HepG2 (cell line): ENCODE data around the gene C20orf144. TPM values are rescaled to one million over a fixed set of nuclear protein-coding genes. Genes with fewer than 3 reads are reported as not detected.

ENCODE experiments used
- AKAP8 ChIP-seq: sonication (generic); formaldehyde crosslinking; IDR thresholded peaks from 2 replicates; pipeline ENCODE4 v1.5.1; 2020; ENCODE audit warnings: mild to moderate bottlenecking, missing genetic modification reagents
- ASH2L ChIP-seq: fragments of 300-600, 200-600 bp; sonication (generic); IDR thresholded peaks from 2 replicates; pipeline ENCODE4 v1.7.0; 2017; ENCODE audit warnings: low read depth, mild to moderate bottlenecking, moderate library complexity, mixed read lengths, low read length; ENCODE audit not compliant: insufficient read length
- BORCS8-MEF2B ChIP-seq: sonication (generic); formaldehyde crosslinking; IDR thresholded peaks from 2 replicates; pipeline ENCODE4 v1.8.0; 2022; ENCODE audit warnings: mild to moderate bottlenecking, missing genetic modification reagents
- DR1 ChIP-seq: sonication (generic); formaldehyde crosslinking; IDR thresholded peaks from 2 replicates; pipeline ENCODE4 v1.8.0; 2021; ENCODE audit warnings: mild to moderate bottlenecking, missing genetic modification reagents, inconsistent platforms
- HDAC6 ChIP-seq: fragments of 200-600 bp; sonication (generic); IDR thresholded peaks from 2 replicates; pipeline ENCODE4 v1.7.0; 2017; ENCODE audit warnings: mild to moderate bottlenecking, antibody characterized with exemption, low read length, low read depth
- RFXAP ChIP-seq: sonication (generic); formaldehyde crosslinking; IDR thresholded peaks from 2 replicates; pipeline ENCODE4 v1.4.0; 2020; ENCODE audit warnings: missing genetic modification reagents, borderline replicate concordance
- TGIF2 ChIP-seq: IDR thresholded peaks from 2 replicates; pipeline ENCODE4 v1.6.1; 2016; ENCODE audit warnings: control low read depth, missing compliant biosample characterization
- ZBTB8A ChIP-seq: sonication (generic); formaldehyde crosslinking; IDR thresholded peaks from 2 replicates; pipeline ENCODE4 v1.4.0; 2020; ENCODE audit warnings: mild to moderate bottlenecking, low read depth, missing genetic modification reagents, borderline replicate concordance
- polyA plus RNA-seq, 8 experiments: library from polyadenylated mRNA; depleted of rRNA in 3 of 8; stranded (reverse) in 7 of 8; unstranded in 1 of 8; fragments of >200 nt; fragmentation: Illumina TruSeq in 4 of 8; extraction: Trizol in 4 of 8; gene quantifications; 2 replicates each; pipeline versions ENCODE4 v1.2.1 to v1.2.3, GENCODE V29; 2011 to 2016; ENCODE audit warnings: low read depth in 4 of 8, missing spikeins in 1 of 8, mixed read lengths in 1 of 8; ENCODE audit not compliant: insufficient read depth in 1 of 8
- total RNA-seq, 5 experiments: library from RNA; depleted of rRNA; stranded (reverse); fragments of >200 nt; fragmentation: Illumina TruSeq; extraction: Trizol; gene quantifications; 2 replicates each; pipeline ENCODE4 v1.2.3, GENCODE V29; 2016; ENCODE audit warnings: low read depth in 1 of 5
- TF ChIP-seq, protein P1 (sequence below): IDR thresholded peaks from 2 replicates; pipeline ENCODE4 v1.6.1; 2012; ENCODE audit warnings: low read length, improper control_type of control experiment
- TF ChIP-seq, protein P2 (sequence below): sonication (generic); formaldehyde crosslinking; IDR thresholded peaks from 2 replicates; pipeline ENCODE4 v1.4.0; 2020; ENCODE audit warnings: low read depth, missing genetic modification reagents
- TF ChIP-seq, protein P3 (sequence below): sonication (generic); formaldehyde crosslinking; IDR thresholded peaks from 2 replicates; pipeline ENCODE4 v1.5.1; 2020; ENCODE audit warnings: missing genetic modification reagents, mild to moderate bottlenecking, borderline replicate concordance
- TF ChIP-seq, protein P4 (sequence below): sonication (generic); formaldehyde crosslinking; IDR thresholded peaks from 2 replicates; pipeline ENCODE4 v1.9.0; 2021; ENCODE audit warnings: missing genetic modification reagents, mild to moderate bottlenecking, borderline replicate concordance
- TF ChIP-seq, protein P5 (sequence below): IDR thresholded peaks from 2 replicates; pipeline ENCODE4 v1.6.1; 2016; ENCODE audit warnings: low read depth, control low read depth

Gene C20orf144
- total and polyA plus RNA-seq, 2 of the 13 experiments (the other 11 are each of a cell fraction or from before 2014, with no cell fraction given) = 0.09 to 0.16 TPM

DNA sequence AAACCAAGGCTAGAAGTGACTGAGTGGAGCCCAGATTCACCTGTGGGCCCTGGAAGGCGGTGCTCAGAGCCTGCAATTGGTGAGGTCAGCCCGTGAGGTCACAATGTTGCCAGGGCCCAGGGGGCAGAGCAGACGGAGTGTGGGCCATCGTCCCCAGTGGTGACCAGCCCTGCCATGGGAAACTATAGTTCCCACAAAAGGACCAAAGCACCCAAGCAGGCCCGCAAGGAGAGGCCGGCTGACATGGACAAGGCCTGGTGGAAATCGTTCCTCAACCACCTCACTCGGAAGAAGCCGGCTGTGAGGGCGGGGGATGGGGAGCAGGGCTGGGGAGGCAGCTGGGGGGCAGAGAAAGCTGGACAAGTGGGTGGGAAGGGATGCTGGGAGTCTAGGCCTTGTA is at the start of gene C20orf144 (continued):
- TF ChIP-seq, protein P1, sequence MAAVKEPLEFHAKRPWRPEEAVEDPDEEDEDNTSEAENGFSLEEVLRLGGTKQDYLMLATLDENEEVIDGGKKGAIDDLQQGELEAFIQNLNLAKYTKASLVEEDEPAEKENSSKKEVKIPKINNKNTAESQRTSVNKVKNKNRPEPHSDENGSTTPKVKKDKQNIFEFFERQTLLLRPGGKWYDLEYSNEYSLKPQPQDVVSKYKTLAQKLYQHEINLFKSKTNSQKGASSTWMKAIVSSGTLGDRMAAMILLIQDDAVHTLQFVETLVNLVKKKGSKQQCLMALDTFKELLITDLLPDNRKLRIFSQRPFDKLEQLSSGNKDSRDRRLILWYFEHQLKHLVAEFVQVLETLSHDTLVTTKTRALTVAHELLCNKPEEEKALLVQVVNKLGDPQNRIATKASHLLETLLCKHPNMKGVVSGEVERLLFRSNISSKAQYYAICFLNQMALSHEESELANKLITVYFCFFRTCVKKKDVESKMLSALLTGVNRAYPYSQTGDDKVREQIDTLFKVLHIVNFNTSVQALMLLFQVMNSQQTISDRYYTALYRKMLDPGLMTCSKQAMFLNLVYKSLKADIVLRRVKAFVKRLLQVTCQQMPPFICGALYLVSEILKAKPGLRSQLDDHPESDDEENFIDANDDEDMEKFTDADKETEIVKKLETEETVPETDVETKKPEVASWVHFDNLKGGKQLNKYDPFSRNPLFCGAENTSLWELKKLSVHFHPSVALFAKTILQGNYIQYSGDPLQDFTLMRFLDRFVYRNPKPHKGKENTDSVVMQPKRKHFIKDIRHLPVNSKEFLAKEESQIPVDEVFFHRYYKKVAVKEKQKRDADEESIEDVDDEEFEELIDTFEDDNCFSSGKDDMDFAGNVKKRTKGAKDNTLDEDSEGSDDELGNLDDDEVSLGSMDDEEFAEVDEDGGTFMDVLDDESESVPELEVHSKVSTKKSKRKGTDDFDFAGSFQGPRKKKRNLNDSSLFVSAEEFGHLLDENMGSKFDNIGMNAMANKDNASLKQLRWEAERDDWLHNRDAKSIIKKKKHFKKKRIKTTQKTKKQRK = no peak
- no peak for TF ChIP-seq DR1
- TF ChIP-seq ASH2L = no peak
- TF ChIP-seq BORCS8-MEF2B = no peak
- TF ChIP-seq, protein P2, sequence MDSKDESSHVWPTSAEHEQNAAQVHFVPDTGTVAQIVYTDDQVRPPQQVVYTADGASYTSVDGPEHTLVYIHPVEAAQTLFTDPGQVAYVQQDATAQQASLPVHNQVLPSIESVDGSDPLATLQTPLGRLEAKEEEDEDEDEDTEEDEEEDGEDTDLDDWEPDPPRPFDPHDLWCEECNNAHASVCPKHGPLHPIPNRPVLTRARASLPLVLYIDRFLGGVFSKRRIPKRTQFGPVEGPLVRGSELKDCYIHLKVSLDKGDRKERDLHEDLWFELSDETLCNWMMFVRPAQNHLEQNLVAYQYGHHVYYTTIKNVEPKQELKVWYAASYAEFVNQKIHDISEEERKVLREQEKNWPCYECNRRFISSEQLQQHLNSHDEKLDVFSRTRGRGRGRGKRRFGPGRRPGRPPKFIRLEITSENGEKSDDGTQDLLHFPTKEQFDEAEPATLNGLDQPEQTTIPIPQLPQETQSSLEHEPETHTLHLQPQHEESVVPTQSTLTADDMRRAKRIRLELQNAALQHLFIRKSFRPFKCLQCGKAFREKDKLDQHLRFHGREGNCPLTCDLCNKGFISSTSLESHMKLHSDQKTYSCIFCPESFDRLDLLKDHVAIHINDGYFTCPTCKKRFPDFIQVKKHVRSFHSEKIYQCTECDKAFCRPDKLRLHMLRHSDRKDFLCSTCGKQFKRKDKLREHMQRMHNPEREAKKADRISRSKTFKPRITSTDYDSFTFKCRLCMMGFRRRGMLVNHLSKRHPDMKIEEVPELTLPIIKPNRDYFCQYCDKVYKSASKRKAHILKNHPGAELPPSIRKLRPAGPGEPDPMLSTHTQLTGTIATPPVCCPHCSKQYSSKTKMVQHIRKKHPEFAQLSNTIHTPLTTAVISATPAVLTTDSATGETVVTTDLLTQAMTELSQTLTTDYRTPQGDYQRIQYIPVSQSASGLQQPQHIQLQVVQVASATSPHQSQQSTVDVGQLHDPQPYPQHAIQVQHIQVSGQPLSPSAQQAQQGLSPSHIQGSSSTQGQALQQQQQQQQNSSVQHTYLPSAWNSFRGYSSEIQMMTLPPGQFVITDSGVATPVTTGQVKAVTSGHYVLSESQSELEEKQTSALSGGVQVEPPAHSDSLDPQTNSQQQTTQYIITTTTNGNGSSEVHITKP = no peak
- TF ChIP-seq, protein P3, sequence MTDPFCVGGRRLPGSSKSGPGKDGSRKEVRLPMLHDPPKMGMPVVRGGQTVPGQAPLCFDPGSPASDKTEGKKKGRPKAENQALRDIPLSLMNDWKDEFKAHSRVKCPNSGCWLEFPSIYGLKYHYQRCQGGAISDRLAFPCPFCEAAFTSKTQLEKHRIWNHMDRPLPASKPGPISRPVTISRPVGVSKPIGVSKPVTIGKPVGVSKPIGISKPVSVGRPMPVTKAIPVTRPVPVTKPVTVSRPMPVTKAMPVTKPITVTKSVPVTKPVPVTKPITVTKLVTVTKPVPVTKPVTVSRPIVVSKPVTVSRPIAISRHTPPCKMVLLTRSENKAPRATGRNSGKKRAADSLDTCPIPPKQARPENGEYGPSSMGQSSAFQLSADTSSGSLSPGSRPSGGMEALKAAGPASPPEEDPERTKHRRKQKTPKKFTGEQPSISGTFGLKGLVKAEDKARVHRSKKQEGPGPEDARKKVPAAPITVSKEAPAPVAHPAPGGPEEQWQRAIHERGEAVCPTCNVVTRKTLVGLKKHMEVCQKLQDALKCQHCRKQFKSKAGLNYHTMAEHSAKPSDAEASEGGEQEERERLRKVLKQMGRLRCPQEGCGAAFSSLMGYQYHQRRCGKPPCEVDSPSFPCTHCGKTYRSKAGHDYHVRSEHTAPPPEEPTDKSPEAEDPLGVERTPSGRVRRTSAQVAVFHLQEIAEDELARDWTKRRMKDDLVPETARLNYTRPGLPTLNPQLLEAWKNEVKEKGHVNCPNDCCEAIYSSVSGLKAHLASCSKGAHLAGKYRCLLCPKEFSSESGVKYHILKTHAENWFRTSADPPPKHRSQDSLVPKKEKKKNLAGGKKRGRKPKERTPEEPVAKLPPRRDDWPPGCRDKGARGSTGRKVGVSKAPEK (CRISPR knock-in tag) = no peak
- no peak for TF ChIP-seq ZBTB8A
- no peak for TF ChIP-seq HDAC6
- TF ChIP-seq, protein P4, sequence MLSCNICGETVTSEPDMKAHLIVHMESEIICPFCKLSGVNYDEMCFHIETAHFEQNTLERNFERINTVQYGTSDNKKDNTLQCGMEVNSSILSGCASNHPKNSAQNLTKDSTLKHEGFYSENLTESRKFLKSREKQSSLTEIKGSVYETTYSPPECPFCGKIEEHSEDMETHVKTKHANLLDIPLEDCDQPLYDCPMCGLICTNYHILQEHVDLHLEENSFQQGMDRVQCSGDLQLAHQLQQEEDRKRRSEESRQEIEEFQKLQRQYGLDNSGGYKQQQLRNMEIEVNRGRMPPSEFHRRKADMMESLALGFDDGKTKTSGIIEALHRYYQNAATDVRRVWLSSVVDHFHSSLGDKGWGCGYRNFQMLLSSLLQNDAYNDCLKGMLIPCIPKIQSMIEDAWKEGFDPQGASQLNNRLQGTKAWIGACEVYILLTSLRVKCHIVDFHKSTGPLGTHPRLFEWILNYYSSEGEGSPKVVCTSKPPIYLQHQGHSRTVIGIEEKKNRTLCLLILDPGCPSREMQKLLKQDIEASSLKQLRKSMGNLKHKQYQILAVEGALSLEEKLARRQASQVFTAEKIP (CRISPR knock-in tag) = no peak
- no peak for TF ChIP-seq RFXAP
- peak; percentile 18 for TF ChIP-seq AKAP8 (CRISPR knock-in tag)
- no peak for TF ChIP-seq TGIF2 (CRISPR knock-in tag)
- TF ChIP-seq, protein P5, sequence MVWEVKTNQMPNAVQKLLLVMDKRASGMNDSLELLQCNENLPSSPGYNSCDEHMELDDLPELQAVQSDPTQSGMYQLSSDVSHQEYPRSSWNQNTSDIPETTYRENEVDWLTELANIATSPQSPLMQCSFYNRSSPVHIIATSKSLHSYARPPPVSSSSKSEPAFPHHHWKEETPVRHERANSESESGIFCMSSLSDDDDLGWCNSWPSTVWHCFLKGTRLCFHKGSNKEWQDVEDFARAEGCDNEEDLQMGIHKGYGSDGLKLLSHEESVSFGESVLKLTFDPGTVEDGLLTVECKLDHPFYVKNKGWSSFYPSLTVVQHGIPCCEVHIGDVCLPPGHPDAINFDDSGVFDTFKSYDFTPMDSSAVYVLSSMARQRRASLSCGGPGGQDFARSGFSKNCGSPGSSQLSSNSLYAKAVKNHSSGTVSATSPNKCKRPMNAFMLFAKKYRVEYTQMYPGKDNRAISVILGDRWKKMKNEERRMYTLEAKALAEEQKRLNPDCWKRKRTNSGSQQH (CRISPR knock-in tag) = no peak
